OCI-LY1 (cell line): ENCODE measurements around the gene AQP11.

Experiments used
- H2AFZ ChIP-seq: fragments of 200-600 bp; sonication (generic), shearing (Covaris generic); 2 replicates; pipeline ENCODE4 v1.6.0; 2014; ENCODE audit warnings: antibody characterized with exemption, mild to moderate bottlenecking, low read length
- H3F3A ChIP-seq: fragments of 200-600 bp; sonication (generic), shearing (Covaris generic); 2 replicates; pipeline ENCODE4 v1.6.0; 2014; ENCODE audit warnings: mild to moderate bottlenecking, antibody characterized with exemption, low read length, moderate library complexity; ENCODE audit not compliant: insufficient read depth
- H3K27ac ChIP-seq: fragments of 200-600 bp; sonication (generic); 2 replicates; pipeline ENCODE4 v1.5.1; 2014; ENCODE audit warnings: low read length, mixed run types, mild to moderate bottlenecking, low read depth; ENCODE audit not compliant: poor library complexity, severe bottlenecking
- H3K27me3 ChIP-seq: fragments of 200-600 bp; sonication (generic); 2 replicates; pipeline ENCODE4 v1.6.0; 2014; ENCODE audit warnings: antibody characterized with exemption, mild to moderate bottlenecking, low read length, moderate library complexity; ENCODE audit not compliant: insufficient read depth
- H3K36me3 ChIP-seq: fragments of 200-600 bp; sonication (generic); 2 replicates; pipeline ENCODE4 v1.6.1; 2014; ENCODE audit warnings: mild to moderate bottlenecking, antibody characterized with exemption, low read length, moderate library complexity, mixed read lengths; ENCODE audit not compliant: insufficient read depth
- H3K4me1 ChIP-seq: fragments of 200-600 bp; sonication (generic); 2 replicates; pipeline ENCODE4 v1.5.1; 2014; ENCODE audit warnings: mild to moderate bottlenecking, low read length, moderate library complexity; ENCODE audit not compliant: insufficient read depth, severe bottlenecking
- H3K4me2 ChIP-seq: fragments of 200-600 bp; sonication (generic), shearing (Covaris generic); 2 replicates; pipeline ENCODE4 v1.6.1; 2014; ENCODE audit warnings: low read length
- H3K4me3 ChIP-seq: fragments of 200-600 bp; sonication (generic); 2 replicates; pipeline ENCODE4 v1.5.1; 2014; ENCODE audit warnings: low read length, low read depth, mild to moderate bottlenecking, mixed read lengths; ENCODE audit not compliant: poor library complexity, severe bottlenecking
- H3K79me2 ChIP-seq: fragments of 200-600 bp; shearing (Covaris generic); 2 replicates; pipeline ENCODE4 v1.6.1; 2016; ENCODE audit warnings: mixed run types, low read length, mixed read lengths; ENCODE audit not compliant: insufficient read depth
- H3K9ac ChIP-seq: fragments of 200-600 bp; sonication (generic), shearing (Covaris generic); 2 replicates; pipeline ENCODE4 v1.6.1; 2014; ENCODE audit warnings: mild to moderate bottlenecking, low read length, mixed read lengths
- H3K9me2 ChIP-seq: fragments of 200-600 bp; sonication (generic), shearing (Covaris generic); 2 replicates; pipeline ENCODE4 v1.6.1; 2014; ENCODE audit warnings: low read depth, mild to moderate bottlenecking, low read length, mixed read lengths
- H3K9me3 ChIP-seq: fragments of 200-600 bp; shearing (Covaris generic); 2 replicates; pipeline ENCODE4 v1.6.1; 2014; ENCODE audit warnings: low read length, mixed read lengths
- H4K20me1 ChIP-seq: fragments of 200-600 bp; sonication (generic), shearing (Covaris generic); 2 replicates; pipeline ENCODE4 v1.6.0; 2016; ENCODE audit warnings: mild to moderate bottlenecking, low read length; ENCODE audit not compliant: insufficient read depth
- EZH2 ChIP-seq: fragments of 200-600 bp; sonication (generic), shearing (Covaris generic); IDR thresholded peaks from 2 replicates; pipeline ENCODE4 v1.8.0; 2017; ENCODE audit warnings: borderline replicate concordance, mixed run types, mild to moderate bottlenecking, antibody characterized with exemption, low read length, moderate library complexity, mixed read lengths
- TF ChIP-seq, protein P1 (sequence below): fragments of 200-600 bp; sonication (generic), shearing (Covaris generic); IDR thresholded peaks from 2 replicates; pipeline ENCODE4 v1.5.1; 2017; ENCODE audit warnings: mild to moderate bottlenecking, antibody characterized with exemption, low read length, moderate library complexity, mixed read lengths

Gene AQP11

DNA sequence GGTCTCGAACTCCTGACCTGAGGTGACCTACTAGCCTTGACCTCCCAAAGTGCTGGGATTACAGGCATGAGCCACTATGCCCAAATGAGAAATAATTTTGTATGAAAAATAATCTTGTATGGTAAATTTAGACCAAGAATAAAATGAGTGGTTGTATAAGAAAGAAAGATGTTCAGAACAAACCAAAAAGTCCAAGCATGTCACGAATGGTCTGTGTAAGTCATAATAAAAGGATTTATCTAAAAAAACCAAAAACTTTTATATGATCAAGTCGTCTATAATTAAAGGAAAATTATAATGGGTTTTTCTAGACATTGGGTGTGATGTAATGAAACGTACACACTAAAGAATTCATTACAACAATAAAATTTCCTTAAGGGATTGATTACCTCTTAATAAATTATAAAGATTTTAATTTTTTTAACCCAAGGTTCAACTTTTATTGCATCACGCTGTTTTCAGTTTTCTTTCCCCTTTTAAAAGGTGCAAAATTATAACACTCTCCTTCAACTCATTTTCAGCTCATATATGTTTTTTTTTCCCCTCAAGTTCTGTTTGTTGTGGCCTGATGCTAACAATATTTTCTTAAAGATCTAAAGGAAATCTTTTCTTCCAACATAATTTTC is 8.9 kb upstream of the AQP11 start:
- no peak for TF ChIP-seq EZH2
- TF ChIP-seq, protein P1, sequence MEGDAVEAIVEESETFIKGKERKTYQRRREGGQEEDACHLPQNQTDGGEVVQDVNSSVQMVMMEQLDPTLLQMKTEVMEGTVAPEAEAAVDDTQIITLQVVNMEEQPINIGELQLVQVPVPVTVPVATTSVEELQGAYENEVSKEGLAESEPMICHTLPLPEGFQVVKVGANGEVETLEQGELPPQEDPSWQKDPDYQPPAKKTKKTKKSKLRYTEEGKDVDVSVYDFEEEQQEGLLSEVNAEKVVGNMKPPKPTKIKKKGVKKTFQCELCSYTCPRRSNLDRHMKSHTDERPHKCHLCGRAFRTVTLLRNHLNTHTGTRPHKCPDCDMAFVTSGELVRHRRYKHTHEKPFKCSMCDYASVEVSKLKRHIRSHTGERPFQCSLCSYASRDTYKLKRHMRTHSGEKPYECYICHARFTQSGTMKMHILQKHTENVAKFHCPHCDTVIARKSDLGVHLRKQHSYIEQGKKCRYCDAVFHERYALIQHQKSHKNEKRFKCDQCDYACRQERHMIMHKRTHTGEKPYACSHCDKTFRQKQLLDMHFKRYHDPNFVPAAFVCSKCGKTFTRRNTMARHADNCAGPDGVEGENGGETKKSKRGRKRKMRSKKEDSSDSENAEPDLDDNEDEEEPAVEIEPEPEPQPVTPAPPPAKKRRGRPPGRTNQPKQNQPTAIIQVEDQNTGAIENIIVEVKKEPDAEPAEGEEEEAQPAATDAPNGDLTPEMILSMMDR: no peak
- H3F3A ChIP-seq: no peaks in the 10 kb centered on the region
- H2AFZ ChIP-seq: no peak overlapping the region
- no peak overlapping the region for H3K27ac ChIP-seq
- no peak overlapping the region for H3K9ac ChIP-seq
- no peak overlapping the region for H3K4me2 ChIP-seq
- no peaks in the 10 kb centered on the region for H4K20me1 ChIP-seq
- H3K4me3 ChIP-seq: no peak overlapping the region
- no peaks in the 10 kb centered on the region for H3K79me2 ChIP-seq
- H3K36me3 ChIP-seq: no peaks in the 10 kb centered on the region
- peaks cover 7% of the 10 kb centered on the region; the same call in 1 of the 2 replicates for H3K9me3 ChIP-seq
- H3K9me2 ChIP-seq: no peaks in the 10 kb centered on the region
- H3K27me3 ChIP-seq: no peaks in the 10 kb centered on the region
- no peaks in the 10 kb centered on the region for H3K4me1 ChIP-seq

GRCh38 chr11:77589181-77589520 is 602 bp upstream of the AQP11 start:
- Histone ChIP-seq H2AFZ (peak overlapping the region; percentile 44), H3K79me2 (no peaks in the 10 kb centered on the region), H3F3A (peaks cover 3% of the 10 kb centered on the region; the same call in 1 of the 2 replicates), H4K20me1 (no peaks in the 10 kb centered on the region), H3K4me1 (peaks cover 16% of the 10 kb centered on the region), H3K27ac (no peak overlapping the region), H3K9me2 (no peaks in the 10 kb centered on the region), H3K9me3 (no peaks in the 10 kb centered on the region), H3K36me3 (no peaks in the 10 kb centered on the region), H3K4me2 (peak overlapping the region; percentile 82), H3K4me3 (peak overlapping the region; percentile 66), H3K27me3 (no peaks in the 10 kb centered on the region), H3K9ac (peak overlapping the region; percentile 62)
- no peak for TF ChIP-seq EZH2
- TF ChIP-seq, protein P1: no peak

GRCh38 chr11:77590194-77590782 is 535 bp downstream of the AQP11 start:
- no peak for TF ChIP-seq EZH2
- TF ChIP-seq, protein P1: 0 out of 2 replicates have a peak, but pooled peaks have one; percentile 8
- no peaks in the 10 kb centered on the region for H3K79me2 ChIP-seq
- peak overlapping the region; percentile 82 for H3K4me2 ChIP-seq
- no peaks in the 10 kb centered on the region for H3K9me3 ChIP-seq
- H3K27ac ChIP-seq: no peak overlapping the region
- peaks cover 16% of the 10 kb centered on the region for H3K4me1 ChIP-seq
- H3K9ac ChIP-seq: peak overlapping the region; percentile 62
- no peaks in the 10 kb centered on the region for H4K20me1 ChIP-seq
- no peak overlapping the region for H2AFZ ChIP-seq
- peaks cover 3% of the 10 kb centered on the region; the same call in 1 of the 2 replicates for H3F3A ChIP-seq
- H3K9me2 ChIP-seq: no peaks in the 10 kb centered on the region
- peak overlapping the region; percentile 66 for H3K4me3 ChIP-seq
- no peaks in the 10 kb centered on the region for H3K36me3 ChIP-seq
- H3K27me3 ChIP-seq: no peaks in the 10 kb centered on the region
